ENCODE measurements around the gene PLA2G4B. TPM values are rescaled to one million over a fixed set of nuclear protein-coding genes. Genes with fewer than 3 reads are reported as not detected.
A peak's percentile ranks its signal among the peaks of the same experiment; 100 is the strongest.

The PLA2G4B gene
- total RNA-seq, 1 donor from 2014 or later: 13.1 TPM

DNA sequence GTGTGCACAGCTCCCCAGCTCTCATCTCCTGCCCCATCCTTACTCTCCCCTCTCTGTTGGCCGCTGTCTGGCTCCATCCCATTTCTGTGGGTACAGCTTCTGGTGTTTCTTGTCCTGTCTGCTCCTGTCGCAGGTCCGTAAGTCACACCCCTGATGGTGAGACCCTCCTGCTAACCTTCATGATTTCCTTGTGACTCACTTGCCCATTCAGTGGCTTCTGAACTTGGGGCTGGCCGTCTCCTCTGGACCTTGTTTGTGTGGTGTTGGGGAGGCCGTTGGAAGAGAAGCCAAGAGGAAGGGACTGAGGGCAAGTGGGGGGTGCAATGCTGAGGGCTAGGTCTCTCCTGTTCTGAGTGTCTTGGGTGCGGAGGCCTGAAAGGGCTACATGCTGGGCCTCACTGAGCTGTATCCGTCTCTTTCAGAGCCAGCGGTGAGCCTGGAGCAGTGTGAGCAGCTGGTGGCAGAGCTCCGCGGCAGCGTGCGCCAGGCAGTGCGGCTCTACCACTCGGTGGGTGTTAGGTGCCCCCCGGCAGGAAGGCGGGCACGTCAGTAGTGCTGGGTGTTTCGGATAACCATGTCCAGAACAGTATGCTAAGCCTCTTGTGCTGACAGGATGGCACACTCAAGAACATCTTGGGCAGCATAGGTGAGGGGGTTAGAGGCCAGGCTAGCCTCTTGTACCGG, 14.4 kb upstream of the PLA2G4B start:
- H3K27me3 Mint-ChIP-seq: peaks cover 13% of the 10 kb centered on the region
- peaks cover 8% of the 10 kb centered on the region for H3K4me1 Mint-ChIP-seq (ENCODE audit: low read depth)
- peaks cover 11% of the 10 kb centered on the region for H3K36me3 Mint-ChIP-seq (ENCODE audit: insufficient read depth)
- DNase-seq (ENCODE audit: low spot score, unreplicated experiment): no peak
- TF ChIP-seq, protein P1, sequence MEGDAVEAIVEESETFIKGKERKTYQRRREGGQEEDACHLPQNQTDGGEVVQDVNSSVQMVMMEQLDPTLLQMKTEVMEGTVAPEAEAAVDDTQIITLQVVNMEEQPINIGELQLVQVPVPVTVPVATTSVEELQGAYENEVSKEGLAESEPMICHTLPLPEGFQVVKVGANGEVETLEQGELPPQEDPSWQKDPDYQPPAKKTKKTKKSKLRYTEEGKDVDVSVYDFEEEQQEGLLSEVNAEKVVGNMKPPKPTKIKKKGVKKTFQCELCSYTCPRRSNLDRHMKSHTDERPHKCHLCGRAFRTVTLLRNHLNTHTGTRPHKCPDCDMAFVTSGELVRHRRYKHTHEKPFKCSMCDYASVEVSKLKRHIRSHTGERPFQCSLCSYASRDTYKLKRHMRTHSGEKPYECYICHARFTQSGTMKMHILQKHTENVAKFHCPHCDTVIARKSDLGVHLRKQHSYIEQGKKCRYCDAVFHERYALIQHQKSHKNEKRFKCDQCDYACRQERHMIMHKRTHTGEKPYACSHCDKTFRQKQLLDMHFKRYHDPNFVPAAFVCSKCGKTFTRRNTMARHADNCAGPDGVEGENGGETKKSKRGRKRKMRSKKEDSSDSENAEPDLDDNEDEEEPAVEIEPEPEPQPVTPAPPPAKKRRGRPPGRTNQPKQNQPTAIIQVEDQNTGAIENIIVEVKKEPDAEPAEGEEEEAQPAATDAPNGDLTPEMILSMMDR (IDR thresholded peaks at IDR 0.05; ENCODE audit: unreplicated experiment): no peak
- H3K9me3 Mint-ChIP-seq (ENCODE audit: low read depth): no peaks in the 10 kb centered on the region
- H3K27ac Mint-ChIP-seq: no peak overlapping the region
- no peak overlapping the region for H3K4me3 Mint-ChIP-seq (ENCODE audit: low read depth)

DNA sequence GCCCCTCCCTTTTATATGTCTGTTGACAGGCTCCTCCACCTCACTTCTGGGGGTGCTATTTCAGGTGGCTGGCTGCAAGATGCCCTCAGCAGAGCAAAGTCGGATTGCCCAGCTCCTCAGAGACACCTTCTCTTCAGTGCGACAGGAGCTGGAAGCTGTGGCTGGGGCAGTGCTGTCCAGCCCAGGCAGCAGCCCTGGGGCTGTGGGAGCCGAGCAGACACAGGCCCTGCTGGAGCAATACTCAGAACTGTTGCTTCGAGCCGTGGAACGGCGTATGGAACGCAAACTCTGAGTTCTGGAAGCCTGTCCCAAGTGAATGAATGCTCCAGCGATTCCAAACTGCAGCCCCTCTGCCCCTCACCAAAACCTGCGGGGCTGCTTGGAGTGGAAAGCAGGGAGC, 13.5 kb upstream of the PLA2G4B start:
- H3K36me3 Mint-ChIP-seq (ENCODE audit: insufficient read depth): peaks cover 9% of the 10 kb centered on the region
- no peak for DNase-seq (ENCODE audit: low spot score, unreplicated experiment)
- no peak overlapping the region for H3K4me3 Mint-ChIP-seq (ENCODE audit: low read depth)
- H3K9me3 Mint-ChIP-seq (ENCODE audit: low read depth): no peaks in the 10 kb centered on the region
- H3K27me3 Mint-ChIP-seq: peaks cover 13% of the 10 kb centered on the region
- TF ChIP-seq, protein P1 (IDR thresholded peaks at IDR 0.05; ENCODE audit: unreplicated experiment): no peak
- H3K4me1 Mint-ChIP-seq (ENCODE audit: low read depth): peaks cover 8% of the 10 kb centered on the region
- no peak overlapping the region for H3K27ac Mint-ChIP-seq

DNA sequence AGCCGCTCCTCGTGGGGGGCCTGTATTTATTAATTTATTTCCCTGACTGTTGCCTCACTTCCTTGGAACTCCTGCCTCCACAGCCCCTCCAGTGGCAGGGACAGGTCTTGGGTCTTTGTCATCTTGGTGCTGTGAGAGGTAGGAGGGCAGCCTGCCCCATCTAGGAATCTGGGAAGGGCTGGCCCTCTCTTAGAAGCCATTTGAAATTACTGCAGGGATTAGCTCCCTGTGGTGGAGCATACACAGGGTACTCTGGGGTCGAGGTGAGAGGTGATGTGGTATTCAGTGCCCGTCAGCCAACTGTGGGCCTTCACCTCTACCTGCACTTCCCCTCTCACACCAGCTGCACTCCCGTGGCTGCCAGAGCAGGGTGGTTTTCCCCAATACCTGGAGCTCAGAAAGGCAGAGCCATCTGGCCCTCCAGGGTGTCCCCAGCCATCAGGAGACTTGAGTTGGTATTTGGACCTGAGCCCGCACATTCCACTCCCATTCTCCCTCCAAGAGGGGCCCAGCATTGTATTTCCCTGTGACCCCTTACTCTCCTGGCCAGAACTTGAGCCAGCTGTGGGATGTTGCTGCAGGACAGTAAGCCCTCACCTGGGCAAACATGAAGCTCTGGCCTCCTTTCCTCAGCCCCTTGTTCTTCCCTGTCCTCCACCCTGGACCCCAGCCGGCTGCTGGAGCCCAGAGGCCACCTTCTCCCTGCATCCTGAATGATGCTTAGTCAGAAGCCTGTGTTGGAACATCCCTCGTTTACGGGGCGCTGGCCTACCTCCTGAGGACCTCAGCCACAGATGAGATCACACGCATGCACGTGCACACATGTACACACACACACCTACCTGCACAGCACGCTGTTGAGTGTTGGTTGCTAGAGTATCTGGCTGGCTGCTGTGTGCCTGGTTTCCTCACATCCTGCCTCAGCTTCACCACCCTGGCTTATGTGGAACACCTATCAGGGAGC, 12.8 kb upstream of the PLA2G4B start:
- DNase-seq (ENCODE audit: low spot score, unreplicated experiment): no peak
- Mint-ChIP-seq H3K27me3 (peaks cover 13% of the 10 kb centered on the region), H3K36me3 (ENCODE audit: insufficient read depth) (peaks cover 9% of the 10 kb centered on the region), H3K4me1 (ENCODE audit: low read depth) (peaks cover 8% of the 10 kb centered on the region), H3K27ac (peak overlapping the region; percentile 44), H3K4me3 (ENCODE audit: low read depth) (peak overlapping the region; percentile 61), H3K9me3 (ENCODE audit: low read depth) (no peaks in the 10 kb centered on the region)
- TF ChIP-seq, protein P1 (IDR thresholded peaks at IDR 0.05; ENCODE audit: unreplicated experiment): no peak

DNA sequence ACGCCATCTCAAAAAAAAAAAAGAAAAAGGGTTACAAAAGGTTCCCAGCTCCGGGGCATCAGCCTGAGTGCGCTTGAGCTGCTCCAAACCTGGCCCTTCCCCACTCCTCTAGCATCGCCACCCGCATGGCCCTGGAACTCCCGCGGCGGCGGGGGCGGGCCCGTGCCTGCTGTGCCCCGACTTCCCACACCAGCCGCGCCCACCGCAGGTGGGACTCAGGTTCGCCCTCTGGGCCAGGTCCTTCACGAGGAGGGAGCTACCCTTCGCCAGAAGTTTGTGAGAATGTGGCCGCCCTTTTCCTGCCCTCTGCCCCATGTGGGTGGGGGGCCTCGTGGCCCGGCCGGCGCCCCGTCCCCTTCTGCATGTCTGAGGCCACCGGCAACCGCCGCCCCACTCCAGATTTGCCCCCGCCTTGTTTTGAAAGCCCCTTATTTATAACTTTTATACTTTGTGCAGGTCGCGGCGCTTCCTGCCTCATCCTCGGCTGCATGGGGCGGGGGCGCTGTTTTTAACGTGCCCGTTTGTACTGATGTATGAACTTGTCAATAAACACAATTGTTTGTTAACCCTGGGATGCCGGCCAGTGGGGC, 11.3 kb upstream of the PLA2G4B start:
- H3K27me3 Mint-ChIP-seq: peaks cover 13% of the 10 kb centered on the region
- H3K4me1 Mint-ChIP-seq (ENCODE audit: low read depth): peaks cover 8% of the 10 kb centered on the region
- no peak overlapping the region for H3K27ac Mint-ChIP-seq
- peaks cover 8% of the 10 kb centered on the region for H3K36me3 Mint-ChIP-seq (ENCODE audit: insufficient read depth)
- DNase-seq (ENCODE audit: low spot score, unreplicated experiment): no peak
- H3K4me3 Mint-ChIP-seq (ENCODE audit: low read depth): peak overlapping the region; percentile 83
- TF ChIP-seq, protein P1 (IDR thresholded peaks at IDR 0.05; ENCODE audit: unreplicated experiment): peak; percentile 21
- no peaks in the 10 kb centered on the region for H3K9me3 Mint-ChIP-seq (ENCODE audit: low read depth)
